GM21825 (cell line): ENCODE results near the gene FUT7.
"Not testable (repeated sequence)": the region's sequence is repeated elsewhere in the genome, so short reads cannot be mapped to it uniquely, and the experiment has no call there.

ENCODE experiments used
- ATAC-seq: cut with Tn5 transposase; IDR thresholded peaks from one replicate; pipeline ENCODE4 v1.9.1; 2021; ENCODE audit warnings: mild to moderate bottlenecking, moderate library complexity; ENCODE audit not compliant: unreplicated experiment

The FUT7 gene

GRCh38 chr9:137034039-137034708 lies 2.3 kb upstream of the FUT7 start:
- no peak for ATAC-seq

GRCh38 chr9:137033481-137033880 lies 1.6 kb upstream of the FUT7 start:
- not testable (repeated sequence) for ATAC-seq

GRCh38 chr9:137032858-137033257 lies 970 bp upstream of the FUT7 start:
- no peak for ATAC-seq

GRCh38 chr9:137030538-137031527 lies 1.1 kb downstream of the FUT7 start:
- ATAC-seq = no peak

- no peak for ATAC-seq
Observed at GRCh38 chr9:137030006-137030405, 1.9 kb downstream of the FUT7 start.

- no peak for ATAC-seq
Observed at GRCh38 chr9:137029058-137029936, 2.6 kb downstream of the FUT7 start.

- ATAC-seq = peak; percentile 38
Observed at GRCh38 chr9:137028263-137029057, 3.4 kb downstream of the FUT7 start.

- ATAC-seq = no peak
Observed at GRCh38 chr9:137027369-137028262, 4.3 kb downstream of the FUT7 start, which contains the start of gene ABCA2. ABCA2 (minus strand) TSS chr9:137028237; CDS start chr9:137028140, 97 bp downstream.

- ATAC-seq = no peak
Observed at GRCh38 chr9:137026828-137027227, 5.1 kb downstream of the FUT7 start.

GRCh38 chr9:137026384-137026783 lies 5.5 kb downstream of the FUT7 start:
- no peak for ATAC-seq

GRCh38 chr9:137025517-137025966 lies 6.3 kb downstream of the FUT7 start:
- ATAC-seq = no peak

- ATAC-seq = no peak
Observed at GRCh38 chr9:137023583-137023991, 8.3 kb downstream of the FUT7 start.

- no peak for ATAC-seq
Observed at GRCh38 chr9:137023157-137023556, 8.7 kb downstream of the FUT7 start.

- ATAC-seq = no peak
Observed at GRCh38 chr9:137022662-137023008, 9.3 kb downstream of the FUT7 start.

- ATAC-seq = no peak
Observed at GRCh38 chr9:137021979-137022661, 9.8 kb downstream of the FUT7 start.

- no peak for ATAC-seq
Observed at GRCh38 chr9:137021568-137021978, 10.3 kb downstream of the FUT7 start.

GRCh38 chr9:137020771-137021567 lies 10.9 kb downstream of the FUT7 start:
- ATAC-seq = no peak
